SK-N-SH (cell line): ENCODE measurements around the gene HSPBAP1.

Source experiments
- CTCF ChIP-seq: fragments of 200-600 bp; sonication (generic); IDR thresholded peaks from 2 replicates; pipeline ENCODE4 v1.6.1; 2017; ENCODE audit warnings: antibody characterized with exemption, mild to moderate bottlenecking, moderate library complexity
- IRF3 ChIP-seq: fragments of 150-350 bp; IDR thresholded peaks from 2 replicates; pipeline ENCODE4 v1.6.1; 2016; ENCODE audit warnings: mild to moderate bottlenecking, low read depth, low read length
- POLR2AphosphoS5 ChIP-seq: IDR thresholded peaks from 2 replicates; pipeline ENCODE4 v1.6.1; 2012; ENCODE audit warnings: low read depth, low read length

GRCh38 chr3:122748347-122748746 lies 45.3 kb downstream of the HSPBAP1 start:
- TF ChIP-seq CTCF, result no peak
- TF ChIP-seq POLR2AphosphoS5, result no peak
- TF ChIP-seq IRF3, result no peak
